Endometrium (tissue), 2 donors: ENCODE data around the gene DQX1.

ENCODE experiments used
- FAIRE-seq: peaks from 2 replicates; lab custom pipeline; 2012; peaks lifted over from hg19 to GRCh38; lab: Jason Lieb, UNC
- donor health status: control.
- donor health status: control.

The DQX1 gene

DNA sequence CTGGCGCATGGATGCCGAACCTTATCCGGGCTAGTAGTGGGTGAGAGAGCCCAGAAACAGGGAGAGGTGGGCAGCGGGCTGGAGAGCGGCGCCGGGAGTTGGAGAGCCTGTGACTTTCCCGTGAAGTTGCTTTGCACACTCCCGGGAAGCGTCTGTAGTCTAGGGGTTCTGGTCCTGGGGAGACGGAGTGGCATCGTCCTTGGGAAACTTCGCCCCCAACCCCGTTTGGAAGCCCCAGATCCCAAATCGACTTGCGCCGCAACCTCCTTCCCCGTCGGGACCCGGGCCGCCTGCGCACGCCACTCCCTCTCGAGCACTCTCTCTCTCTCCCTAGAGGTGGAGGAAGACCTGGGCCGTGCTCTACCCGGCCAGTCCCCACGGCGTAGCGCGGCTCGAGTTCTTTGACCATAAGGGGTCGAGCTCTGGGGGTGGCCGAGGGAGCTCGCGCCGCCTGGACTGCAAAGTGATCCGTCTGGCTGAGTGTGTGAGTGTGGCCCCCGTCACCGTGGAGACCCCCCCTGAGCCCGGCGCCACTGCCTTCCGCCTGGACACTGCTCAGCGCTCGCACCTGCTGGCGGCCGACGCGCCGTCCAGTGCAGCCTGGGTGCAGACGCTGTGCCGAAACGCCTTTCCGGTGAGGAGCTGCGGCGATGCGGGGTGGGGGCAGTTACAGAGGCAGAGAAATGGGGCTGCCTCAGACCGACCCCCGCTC, 28.9 kb upstream of the DQX1 start:
- FAIRE-seq, result no peak

DNA sequence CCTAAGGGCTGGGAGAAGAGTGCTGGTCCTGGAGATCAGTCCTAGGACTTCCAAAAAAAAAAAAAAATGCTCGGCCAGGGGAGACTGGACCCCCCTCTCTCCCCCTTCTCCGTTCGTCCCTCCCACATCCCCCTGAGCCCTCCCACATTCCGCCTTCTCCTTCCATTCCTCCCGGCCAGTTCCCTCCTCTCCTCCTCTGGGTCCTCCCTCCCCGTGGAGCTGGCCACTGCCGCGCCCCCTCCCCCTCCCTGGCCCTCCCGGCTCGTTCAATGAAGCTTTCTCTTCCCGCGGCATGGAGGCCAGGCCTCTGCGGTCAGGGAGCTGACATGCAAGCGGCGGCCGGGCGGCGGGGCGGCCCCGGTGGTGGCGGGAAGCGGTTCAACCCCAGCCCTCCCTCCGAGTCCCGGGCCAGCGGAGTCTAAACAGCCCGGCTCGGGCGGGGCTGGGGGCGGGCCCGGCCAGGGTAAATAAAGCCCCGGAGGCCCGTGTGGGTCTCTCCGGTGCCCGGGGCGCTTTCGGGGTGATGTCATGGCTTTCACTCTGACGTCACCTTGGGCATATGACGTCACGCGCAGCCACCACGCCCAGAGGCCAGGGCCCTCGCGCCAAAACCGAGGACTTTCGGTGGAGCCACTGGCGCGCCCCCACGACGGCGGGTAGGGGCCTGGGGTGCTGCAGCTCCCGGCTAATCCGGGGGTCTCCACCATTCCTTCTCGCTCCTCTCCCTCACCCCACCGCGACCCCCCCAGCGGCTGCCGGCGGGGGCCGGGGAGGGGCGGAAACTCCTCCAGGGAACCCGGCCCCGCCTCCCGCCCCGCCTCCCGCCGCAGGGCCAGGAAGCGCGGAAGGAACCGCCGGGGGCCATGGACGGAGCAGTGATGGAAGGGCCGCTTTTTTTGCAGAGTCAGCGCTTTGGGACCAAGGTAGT, 28.1 kb upstream of the DQX1 start, which contains the start of the genes DOK1 and LOXL3:
TSS of gene DOK1 (plus strand) at position 829 of the 928 bp plus-strand sequence. CDS start at position 864, 35 bp downstream.
TSS of gene LOXL3 (minus strand) at position 51 of the 928 bp plus-strand sequence. CDS start 1,308 bp downstream, outside the sequence.
- FAIRE-seq, result no peak

DNA sequence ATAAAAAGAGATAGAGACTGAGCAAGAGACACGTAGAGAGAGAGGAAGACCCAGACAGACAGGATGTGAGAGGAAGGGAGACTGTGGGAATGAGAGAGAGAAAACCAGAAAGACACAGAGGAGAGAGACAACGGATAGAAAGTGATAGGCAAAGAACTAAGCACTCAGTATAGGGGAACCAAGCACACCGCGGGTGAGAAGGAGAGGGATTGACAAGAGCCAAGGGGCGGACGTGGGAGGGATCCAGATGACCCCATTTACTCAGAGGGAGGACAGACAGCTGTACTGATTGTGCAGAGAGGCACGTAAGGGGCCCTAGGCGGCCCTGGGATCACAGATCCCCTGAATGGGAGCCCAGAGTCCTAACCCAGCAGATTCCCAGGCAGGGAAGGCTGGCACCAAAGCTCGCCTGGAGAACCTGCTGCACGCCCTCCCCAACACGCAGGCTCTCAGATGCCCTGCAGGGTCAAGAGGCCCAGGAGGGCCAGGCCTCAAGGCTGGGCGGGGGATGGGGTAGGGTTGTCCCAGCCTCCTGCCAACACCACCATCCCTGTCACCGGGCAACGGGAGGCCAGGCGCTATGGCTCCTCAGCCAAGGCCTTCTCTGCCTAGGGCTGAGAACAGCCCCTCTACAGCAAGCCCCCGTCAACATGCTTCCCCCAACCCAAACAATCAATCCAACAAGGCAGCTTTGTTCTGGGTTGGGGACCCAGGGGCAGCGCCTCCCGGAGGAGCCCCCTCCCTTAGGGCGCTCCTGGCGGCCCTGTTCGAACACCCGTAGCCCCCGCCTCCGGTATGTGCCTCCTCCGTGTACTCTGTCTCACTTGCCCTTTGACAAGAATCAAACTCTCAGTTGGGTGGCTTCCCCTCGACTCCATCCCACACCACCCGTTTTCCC, 27.1 kb upstream of the DQX1 start:
- no peak for FAIRE-seq

DNA sequence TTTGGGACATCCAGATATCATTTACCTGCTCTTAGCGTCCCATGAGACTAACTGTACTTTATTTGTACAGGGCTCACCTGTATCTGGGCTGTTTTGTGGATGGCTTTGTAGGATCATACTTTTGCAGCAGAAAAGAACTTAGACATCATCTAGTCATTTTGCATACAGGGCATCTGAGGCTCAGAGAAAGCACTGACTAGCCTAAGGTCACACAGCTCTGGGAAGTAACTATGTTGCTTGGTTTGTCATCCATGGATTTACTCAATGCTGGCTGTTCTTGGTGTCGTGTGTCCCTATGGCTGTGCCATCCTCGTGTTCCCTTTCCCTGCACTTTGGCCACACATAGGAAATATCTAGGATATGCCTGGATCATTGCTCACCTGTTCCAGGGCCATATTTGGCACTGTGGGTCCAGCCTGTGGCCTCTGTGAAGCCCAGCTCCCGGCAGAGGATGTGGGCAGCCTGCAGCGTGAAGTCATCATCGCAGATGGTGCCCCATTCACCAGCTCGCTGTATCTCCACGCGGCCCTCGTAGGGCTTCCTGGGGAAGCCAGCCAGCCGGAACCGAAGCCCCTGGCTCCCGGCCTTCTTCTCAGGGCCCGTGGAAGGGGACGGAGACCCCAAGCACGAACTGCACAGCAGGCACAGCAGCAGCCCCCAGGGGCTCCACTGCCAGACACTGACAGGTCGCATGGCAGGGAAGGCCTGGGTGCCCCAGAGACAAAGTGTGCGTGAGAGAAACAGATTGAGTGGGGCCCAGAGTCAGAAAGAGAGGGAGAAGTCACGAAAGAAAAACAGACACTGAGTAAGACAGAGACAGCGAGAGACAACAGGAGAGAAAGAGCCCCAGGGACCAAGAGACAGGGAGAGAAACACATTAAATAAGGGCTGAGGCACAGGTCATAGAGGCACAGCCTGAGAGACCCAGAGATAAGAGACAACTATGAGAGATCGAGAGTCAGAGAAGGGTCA, 26.2 kb upstream of the DQX1 start:
- FAIRE-seq, result no peak

DNA sequence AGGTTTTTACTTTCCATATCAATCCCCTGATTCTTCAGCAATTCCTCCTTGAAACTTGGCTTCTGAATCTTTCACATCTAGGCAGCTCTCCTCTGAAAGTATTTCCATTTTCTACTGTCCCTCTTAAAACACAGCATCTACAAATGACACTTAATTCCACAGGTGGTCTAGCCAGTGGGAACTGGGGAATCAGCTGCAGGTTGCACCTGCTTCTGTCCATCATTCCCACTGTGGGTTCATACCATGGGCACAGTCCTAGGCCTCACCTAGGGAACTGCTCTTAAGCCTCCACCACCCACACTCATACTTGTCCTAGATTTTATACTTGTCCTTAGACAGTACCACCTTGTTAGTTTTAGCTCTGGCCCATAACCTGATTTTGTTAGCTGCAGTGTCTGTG, 25.5 kb upstream of the DQX1 start:
- no peak for FAIRE-seq

DNA sequence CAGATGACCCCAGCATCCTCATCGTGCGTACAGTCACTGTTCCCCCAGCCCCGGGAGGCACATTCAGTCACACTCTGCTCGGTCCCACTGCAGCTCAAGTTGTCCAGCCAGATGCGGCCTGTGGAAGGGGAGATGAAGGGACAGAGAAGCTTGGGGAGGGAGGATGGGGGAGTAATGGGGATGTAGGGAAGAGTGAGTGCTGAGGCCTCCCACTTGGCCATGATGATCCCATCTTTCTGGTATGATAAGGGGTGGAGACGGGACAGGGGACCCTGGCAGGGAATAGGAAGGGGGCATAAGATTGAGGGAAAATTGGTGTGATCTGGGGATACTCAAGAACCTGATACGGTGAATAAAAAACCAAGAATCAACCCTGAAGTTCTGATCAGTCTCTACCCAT, 24.2 kb upstream of the DQX1 start:
- no peak for FAIRE-seq

DNA sequence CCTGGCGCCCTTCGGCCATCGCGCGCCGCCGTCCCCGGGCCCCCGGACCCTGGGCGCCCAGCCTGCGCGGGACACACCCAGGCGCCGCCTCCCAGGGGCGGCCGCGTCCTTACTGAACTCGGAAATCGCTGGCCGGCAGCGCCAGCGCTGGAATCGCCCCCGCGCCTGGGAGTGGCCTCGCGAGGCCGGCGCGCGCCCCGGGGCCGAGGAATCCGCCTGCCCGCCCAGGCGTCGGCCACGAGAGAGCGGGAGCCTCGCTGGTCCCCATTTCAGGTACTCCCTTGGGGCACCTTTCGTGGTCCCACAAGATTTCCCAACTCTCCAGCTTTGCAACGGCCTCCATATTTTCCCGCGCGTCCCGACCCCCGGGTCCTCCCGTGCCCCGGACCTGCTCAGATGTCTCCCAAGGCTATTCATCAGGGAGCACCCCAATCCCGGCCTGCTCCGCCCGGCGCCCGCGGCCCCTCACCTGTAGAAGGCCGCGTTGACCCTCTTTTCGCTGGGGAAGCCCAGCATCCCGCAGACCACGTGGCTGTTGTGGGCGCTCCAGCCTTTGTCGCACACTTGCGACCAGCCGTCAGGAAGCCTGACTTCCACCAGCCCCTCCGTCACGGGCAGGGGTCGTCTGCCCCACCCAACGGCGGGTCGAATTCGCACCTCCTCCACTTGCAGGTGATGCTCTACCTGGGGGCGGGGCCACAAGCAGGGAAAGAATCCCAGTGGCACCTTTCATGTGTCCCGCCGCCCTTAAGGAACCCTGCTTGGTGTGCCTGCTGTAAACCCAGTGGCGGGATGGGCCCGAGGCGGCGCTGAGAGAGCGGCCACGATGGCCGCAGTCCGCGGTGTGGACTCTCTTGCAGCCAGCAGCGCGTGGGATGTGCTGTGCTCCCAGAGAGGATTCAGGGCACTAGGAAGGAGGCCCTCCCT, 23.1 kb upstream of the DQX1 start:
- no peak for FAIRE-seq

DNA sequence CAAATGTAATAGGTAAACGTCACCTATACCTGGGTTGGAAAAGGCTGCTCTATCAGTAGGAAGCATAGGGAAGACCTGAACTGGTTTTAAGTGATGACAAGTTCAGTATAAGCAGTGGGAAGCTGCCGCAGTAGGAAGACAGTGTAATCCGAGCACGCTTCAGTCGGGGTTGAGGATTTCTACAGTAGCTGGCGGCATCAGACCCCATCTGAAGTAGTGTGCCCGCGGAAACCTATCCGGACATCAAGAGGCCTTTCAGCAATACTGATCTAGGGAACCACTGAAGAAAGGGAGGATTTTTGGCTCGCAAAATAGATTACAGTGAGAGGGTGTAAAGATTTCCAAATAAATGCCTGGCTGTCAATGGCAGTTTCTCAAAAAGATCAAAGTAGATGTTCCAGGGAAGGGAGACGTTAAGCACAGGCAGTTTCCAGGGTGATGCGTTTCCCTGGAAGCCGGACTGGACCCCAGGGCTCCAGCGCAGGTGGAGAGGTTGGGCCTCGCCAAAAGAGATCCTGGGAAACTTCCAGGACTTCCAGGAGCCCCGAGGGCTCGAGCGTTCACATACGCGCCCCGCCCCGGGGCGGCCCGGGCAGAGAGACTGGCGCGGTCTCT, 22.4 kb upstream of the DQX1 start:
- FAIRE-seq, result no peak

DNA sequence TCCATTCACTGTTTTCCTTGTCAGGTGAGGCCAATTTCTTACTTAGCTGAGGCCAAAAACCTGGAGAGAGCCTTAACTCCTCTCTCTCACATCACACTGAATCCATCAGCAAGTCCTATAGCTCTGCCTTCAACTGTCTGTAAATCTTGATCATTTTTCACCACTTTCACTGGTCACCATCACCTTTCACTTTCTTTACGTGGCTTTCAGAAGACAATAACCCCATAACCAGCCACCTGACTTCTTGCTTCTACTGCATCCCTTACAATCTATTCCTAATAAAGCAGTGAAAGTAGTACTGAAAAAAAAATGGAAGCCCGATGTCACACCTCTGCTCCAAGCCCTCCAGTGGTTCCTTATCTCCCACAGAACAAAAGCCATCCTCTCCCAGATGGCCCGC, 20.0 kb upstream of the DQX1 start:
- no peak for FAIRE-seq

DNA sequence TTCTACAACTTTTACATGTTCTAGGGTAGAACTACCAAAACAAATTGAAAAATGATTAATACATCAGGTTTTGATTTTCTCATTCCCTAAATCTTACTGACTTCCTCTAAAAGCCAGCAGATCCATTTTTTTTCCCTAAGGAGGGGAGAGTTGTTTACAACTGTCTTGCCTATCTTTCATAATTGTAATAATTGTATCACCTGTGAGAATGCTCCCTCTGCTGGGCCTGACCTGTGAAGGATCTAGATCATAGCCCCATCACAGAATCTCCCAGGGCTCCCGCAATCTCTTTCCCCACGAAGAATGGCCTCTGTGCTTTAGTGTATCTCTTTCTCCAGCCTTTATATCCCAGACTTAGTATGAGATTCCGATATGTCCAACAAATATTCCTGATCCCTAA, 18.6 kb upstream of the DQX1 start:
- no peak for FAIRE-seq

DNA sequence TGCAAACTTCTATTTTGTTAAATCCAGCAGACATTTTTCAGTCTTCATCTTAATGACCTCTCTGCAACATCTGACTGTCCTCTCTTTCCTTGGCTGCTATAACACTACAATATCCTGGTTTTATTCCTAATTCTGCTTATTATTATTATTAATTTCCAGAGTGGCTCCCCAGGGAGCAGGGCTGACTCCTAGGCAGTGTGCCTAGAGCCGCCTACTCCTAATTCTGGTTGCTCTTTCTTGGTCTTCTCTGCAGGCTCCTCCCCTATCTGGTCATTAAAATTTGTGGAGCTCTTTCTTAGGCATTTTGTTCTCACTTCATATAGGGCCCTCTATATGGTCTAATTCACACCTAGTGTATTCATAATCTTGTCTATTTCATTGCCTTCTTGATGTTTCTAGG, 16.9 kb upstream of the DQX1 start:
- FAIRE-seq, result no peak

DNA sequence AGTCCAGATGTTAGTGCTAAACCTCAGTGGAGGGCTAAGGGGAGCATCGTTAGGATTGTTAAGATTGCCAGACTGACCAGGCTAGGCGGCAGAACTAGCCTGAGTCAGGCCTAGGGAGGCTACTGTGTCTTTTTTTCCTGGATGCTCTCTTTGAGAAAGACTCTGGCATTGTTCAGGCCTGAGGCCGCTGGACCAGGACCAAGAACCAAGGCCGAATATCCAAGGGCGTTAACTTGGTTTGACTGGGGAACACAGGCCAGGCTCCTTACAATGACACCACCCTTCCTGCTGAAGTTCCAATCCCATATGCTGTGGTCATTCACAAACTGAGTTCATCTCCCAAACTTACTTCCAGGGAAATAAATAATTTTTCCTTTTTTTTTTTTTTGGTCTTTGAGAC, 14.3 kb upstream of the DQX1 start:
- FAIRE-seq, result no peak

DNA sequence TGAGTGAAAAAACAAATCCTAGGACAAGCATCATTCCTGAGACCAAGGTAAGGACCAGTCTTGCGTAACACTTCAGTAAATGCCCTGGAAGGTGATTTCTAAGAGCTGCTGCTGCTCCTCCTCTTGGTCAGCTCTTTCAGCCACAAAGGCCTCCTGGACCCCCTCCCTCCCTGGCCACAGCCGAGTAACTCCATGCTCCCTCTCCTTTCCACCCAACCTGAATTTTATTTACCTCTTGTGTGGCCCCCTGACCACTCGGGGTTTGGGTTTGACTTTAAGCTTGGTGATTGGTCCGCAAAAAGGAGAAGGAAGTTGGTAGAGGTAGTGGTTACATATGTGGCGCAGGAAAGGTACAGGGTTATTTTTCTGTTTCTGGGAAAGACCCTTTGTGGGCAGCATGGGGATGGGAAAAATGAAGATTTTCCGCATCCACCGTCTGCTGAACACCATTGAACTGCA, 12.9 kb upstream of the DQX1 start:
- no peak for FAIRE-seq

DNA sequence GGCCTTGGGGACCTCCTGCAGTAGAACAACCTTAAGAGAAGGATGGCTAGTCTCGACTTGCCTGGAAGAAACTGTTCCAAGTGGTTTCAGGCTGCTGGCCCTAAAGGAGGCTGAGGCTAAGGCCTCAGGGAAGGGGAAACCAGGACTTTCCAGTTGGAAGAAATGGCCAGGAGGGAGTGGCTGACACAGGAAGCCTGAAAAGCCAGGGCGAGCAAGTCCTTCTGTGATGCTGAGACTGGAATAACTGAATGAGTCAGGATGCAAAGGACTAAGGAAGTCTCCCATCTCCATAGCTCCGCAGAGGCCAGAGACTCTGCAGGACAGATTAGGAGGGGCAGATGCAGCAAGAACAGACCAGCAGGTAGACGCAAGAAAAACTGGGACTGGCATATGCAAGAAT, 11.1 kb upstream of the DQX1 start:
- no peak for FAIRE-seq

DNA sequence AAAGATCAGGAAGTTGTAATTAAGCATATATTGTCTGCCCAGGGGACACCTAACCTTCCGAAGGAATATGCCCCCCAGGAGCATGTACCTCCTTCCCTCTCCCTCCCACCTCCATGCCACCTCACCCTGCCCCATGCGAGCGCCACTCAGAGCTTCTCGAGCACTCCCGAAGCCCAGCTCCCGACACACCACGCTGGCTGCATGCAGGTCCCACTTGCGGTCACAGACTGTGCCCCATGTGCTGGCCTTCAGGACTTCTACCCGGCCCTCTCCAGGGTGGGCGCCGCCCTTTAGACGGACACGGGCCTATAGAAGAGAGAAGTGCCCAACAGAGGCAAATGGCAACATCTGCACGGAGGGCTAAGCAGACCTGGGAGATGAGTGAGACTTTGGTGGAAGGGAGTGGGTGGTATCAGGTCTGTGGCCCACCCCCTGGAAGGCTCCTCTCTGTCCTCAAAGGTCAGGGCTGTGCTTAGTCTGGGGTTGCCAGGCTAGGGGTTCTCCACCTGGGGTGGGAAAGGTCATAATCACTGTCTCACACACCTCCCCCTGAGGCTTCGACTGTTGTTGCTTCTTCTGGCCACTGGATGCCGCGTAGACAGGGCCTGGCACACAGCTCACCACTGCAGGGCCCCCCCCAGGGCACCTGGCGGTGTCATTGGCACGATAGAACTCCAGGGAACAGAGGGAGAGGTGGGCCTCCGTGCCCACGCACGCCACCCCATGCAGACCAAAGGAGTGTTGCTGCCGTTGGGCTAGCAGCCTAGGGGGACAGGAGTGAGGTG, 10.3 kb upstream of the DQX1 start:
- no peak for FAIRE-seq

DNA sequence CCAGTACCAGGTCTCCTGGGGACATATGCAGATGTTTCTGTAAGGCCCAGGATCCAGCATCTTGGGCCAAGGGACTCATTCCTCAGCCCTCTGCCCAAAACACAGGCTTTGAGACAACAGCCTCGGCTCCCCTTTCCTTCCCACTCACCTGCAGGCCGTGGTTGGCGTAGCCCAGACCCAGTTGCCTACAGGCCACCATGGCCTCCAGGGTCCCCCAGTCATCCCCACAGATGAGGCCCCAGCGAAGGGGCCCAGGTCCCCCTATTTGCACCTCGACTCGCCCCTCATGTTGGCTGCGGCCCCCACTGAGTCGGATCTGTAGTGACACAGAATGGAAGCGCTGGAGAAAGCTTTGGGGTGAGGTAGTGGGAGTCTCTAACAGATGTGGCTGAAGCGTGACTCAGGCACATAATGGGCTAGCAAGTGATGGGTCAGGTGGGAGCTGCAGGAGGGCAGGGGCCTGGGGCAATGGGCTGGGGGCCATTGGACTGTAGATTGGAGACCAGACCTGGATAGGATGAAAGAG, 9.5 kb upstream of the DQX1 start:
- FAIRE-seq, result no peak

DNA sequence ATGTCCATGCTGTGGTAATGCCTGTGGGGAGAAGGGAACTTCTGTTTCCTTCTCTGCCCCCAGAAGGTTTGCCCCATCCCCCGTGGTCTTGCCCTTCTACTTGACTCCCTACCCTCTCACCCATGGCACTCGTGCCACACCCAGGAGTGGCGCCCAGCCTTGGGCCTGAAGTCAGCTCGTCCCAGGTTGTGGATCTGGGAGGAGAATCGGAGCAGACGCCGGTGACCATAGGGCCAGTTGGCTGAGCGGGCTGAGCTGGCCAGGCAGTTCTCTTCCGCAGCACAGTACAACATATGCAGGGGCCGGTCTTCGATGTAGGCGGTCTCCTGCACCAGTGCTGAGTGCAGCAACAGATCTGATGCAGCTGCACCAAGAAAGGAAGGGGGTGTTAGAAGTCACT, 8.4 kb upstream of the DQX1 start:
- no peak for FAIRE-seq

DNA sequence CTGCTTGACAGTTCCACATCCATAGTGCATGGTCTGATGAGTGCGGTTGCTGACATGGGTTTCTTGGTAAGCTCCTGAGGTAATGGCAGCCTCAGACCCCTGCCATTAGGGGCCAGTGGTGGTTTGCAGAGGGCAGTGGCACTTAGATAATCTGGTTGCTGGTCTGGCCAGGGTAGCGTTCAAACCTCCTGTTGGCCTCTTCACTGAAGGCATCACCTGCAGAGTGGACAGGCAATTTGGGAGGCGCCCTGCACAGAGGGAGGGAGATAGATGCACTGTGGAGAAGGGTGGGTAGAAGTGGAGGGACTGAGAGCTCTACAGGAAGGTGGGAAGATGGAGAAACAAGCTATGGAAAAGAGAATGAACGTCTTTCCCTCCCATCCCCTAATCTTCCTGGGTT, 7.4 kb upstream of the DQX1 start:
- no peak for FAIRE-seq
